ENCODE data around the gene SMPD3.

DNA sequence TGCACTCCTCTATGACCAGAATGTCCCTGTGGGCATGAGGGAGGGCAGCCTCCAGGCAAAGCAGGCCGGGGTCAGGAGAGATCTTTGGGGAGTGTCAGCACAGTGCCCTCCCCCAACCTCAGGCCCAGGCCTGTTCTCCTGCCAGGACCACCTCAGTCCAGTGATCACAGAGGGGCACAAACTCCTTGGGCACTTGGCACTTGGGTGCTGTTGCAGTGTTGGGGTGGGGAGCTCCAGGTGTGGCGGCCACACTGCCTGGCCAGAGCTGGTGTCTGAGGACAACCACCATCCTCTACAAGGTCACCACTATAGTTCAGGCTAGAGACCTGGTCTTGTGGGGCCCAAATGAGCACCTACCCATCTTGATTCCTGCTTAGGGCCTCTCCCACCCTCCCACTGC, 37.2 kb downstream of the SMPD3 start:
- TF ChIP-seq POLR2A (IDR thresholded peaks at IDR 0.05) (no peak), CTCF (IDR thresholded peaks at IDR 0.05) (no peak)
